Activated CD4-positive, alpha-beta T cell treated with anti-CD3 and anti-CD28 coated beads for 4 hours (primary cell): ENCODE data around the gene GABRA4.
A peak's percentile ranks its signal among the peaks of the same experiment; 100 is the strongest.

Source experiments
- DNase-seq, 2 donors: peaks; one replicate each; pipeline ENCODE4 v3.0.0-alpha.2; 2020

The GABRA4 gene

DNA sequence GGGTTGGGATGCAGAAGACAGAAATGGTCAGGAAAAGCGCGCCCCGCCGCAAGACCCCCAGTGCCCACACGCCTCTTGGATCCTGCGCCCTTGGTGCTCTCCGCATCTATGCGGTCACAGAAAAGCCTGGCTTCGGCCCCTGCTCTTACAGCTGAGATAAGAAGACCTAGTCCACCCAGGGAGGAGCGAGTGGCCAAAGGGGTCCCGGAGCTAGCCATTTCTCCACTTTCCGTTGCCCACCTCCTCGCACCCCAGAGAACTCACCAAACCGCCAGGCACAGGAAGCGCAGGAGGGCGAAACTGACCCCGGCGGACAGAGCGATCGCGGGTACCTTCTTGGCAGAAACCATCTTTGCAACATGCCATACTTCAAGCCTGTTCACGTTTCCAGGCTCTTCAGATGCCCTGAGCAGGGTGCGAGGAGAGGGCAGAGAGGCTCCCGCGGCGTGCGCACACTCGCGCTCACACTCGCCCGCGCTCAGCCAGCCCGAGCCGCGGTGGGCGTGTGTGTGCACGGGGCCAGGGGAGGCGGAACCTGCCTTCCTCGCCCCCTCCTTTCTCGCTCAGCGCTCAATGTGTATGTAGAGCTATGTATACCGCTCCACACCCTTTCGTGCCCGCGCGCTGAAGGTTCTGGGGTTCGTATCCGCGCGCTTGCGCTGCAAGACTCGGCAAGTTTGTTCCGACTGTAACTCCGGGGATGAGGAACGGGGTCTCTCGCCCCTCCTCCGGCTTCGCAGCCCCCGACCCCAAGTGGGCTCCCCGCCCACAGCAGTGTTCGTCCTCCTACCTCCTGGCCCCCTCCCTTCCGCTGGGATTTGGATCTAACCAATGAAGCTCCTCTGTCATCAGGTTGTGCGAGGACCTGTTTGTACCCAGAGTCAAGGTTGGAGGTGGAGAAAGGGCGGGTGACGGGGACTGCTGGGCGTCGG is at the start of gene GABRA4:
GABRA4 (minus strand) TSS at position 507 of the 932 bp plus-strand sequence; CDS start at position 350, 157 bp downstream.
- no peak for DNase-seq

DNA sequence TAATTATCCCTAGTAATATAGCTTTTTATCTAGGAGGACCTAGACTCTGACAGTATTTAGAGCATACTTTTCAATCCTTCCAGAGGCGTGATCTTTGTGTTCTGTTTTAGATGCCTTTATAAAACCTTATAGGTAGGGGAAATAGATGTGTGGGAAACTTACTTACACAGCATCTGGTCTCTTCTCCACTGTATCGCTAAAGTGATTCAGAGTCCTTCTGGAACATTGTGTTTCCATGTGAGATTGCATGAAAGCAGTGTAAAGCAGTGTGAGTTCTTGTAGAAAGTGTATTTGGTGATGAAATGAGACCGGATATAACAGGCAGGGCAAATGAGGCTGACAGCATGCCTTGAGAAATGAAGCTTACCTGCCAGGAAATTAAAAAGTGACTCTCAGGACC is 47.4 kb upstream of the GABRA4 start:
- DNase-seq = no peak

GRCh38 chr4:47038263-47038662 is 44.9 kb upstream of the GABRA4 start:
- no peak for DNase-seq

GRCh38 chr4:47032405-47033106 is 39.2 kb upstream of the GABRA4 start:
- DNase-seq = peak in 1 of 2 donors; percentile 32

DNA sequence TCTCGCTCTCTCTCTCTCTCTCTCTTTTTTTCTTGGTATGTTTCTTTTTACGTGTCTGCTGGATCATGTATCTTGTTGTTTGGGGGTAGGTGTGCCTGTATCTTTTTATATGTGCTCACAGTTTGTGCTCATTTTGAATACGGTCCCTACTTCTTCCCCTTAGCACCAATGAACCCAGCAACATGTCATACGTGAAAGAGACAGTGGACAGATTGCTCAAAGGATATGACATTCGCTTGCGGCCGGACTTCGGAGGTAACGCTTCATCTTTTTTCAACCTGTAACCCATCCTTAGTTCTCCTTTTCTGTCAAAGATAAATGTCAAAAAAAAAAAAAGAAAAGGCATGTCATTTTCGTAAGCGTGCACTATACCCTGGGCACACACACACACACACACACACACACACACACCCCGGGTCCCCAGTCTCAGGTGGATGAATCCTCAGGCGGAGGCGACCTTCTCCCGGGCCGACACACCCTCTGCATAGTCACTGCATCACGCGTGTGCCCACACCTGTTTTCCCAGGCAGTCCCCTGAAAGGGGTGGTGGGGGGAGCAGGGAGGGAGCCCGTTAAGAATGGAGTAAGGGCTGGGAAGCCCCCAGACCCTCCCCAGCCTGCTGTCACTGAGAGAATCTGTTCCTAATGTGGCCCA is 38.5 kb upstream of the GABRA4 start:
- DNase-seq = no peak

GRCh38 chr4:47031011-47031678 is 37.8 kb upstream of the GABRA4 start, which contains the start of gene GABRB1:
GABRB1 (plus strand) TSS chr4:47031567.
- DNase-seq = peak; percentile 2 to 4

DNA sequence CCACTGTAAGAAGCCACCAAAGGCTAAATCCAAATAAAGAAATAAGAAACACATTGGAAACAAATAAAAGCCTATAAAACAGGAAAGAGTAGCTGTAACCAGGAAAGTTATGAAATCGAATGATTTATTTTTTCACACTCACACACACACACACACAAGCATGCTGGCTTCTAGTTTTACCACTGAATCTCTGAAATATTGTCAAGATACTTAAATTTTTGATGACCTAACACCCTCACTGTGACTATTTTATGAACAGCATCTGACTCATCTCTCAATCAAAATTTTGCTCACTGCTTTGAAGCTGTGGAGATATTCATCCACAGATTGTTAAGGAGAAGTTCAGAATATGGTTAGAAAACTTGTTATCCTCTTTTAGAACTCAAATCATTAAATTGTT is 24.1 kb upstream of the GABRA4 start:
- no peak for DNase-seq

DNA sequence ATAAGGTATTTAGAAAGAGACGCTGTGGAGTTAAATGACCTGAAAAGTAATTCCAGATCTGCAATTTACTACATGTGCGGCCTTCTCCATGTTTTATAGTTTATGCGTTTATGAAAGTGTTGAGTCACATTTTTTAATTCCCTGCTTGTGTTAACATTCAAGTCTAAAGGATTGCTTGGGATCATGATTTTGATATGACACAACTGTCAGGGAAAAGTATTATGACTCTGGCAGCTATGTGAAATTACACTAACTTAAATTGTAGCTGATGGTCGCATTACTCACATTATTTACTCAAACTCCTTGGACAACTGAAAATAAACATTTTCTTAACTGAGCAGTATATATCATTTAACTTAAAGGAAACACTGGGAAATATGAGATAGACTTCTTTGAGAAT is 23.7 kb upstream of the GABRA4 start:
- no peak for DNase-seq

GRCh38 chr4:47013373-47013772 is 20.0 kb upstream of the GABRA4 start:
- DNase-seq = no peak

DNA sequence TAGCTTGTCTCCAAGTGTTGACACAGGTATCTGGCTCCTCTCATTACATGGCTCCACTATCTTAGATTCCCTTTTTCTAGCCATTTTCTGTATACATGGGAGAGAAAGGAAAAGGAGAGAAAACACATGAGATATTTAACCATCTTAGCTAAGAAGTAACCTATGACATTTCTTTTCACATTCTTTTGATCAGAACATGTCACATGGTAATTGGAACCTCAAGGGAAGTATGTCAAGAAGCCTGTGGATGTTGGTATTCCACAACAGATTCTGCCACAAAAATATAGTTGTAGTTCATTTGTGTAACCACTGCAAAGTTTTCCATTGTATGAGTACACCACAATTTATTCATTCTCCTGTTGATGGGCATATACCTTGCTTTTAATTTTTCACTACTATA is 19.3 kb upstream of the GABRA4 start:
- no peak for DNase-seq

DNA sequence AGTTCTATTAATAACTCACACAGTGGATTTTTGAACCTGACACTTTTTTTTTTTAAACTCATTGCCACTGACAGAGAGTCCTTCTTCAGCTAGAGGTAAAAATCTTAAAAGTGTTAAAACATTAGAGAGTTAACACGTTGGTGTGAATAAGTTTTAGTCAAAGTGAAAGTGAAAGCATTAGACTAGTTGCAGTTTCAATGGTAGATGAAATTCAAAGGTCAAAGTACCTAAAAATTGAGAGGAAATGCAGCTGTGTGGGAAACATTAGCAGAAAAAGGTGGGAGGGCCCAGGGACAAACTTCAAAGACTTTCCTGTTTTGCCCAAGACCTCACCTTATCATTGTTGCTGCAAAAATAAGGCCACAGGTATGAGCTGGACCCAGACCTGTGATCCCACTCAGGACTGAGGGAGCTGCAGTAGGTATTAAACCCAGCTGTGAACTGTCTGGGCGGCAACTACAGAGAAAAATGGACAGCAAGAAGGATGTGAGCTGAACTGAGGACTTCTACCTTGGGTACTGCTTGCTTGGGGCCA is 17.6 kb upstream of the GABRA4 start:
- no peak for DNase-seq

DNA sequence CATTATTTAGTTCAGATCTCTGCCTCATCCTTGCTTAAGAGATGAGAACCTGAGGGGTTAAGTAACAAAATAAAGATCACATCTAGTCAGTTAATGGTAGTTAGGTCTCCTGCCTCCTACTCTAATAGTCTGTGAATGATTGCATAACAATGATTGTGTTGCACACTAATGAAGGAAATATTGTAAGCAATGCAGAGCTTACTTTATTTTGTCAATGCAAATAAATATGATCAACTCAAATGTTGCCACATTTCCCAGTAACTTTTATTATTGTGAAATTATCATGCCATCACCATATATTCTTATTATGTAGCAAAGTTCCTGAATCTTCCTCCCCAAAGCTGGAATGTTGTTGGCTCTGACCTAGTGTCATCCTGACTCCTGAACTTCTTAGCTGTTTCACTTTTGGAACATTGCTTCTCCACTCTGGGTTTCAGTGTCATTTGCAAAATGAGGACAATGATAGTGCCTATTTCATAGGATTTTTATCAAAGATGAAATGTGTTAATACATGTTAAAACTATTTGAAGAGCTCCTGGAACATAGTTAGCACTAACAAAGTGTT is 17.0 kb upstream of the GABRA4 start:
- no peak for DNase-seq

DNA sequence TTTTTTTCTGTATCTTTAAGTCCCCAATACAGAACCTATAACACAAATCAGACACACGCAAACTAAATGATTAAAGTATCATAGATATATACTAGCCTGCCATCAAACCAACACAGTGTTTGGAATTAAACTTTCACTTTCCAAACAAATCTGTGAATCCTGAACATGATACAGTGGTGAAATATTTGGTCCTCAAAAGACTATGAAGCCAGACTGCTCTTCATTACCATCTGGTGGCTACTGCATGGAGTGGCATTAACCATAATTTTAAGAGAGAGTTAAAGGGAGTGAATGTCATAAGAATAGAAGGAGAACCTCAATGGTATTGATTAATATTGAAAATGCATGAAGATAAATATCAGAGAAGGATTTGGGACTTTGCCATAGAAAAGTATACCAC is 9.2 kb upstream of the GABRA4 start:
- DNase-seq = no peak

- DNase-seq = no peak
Measured at GRCh38 chr4:47000406-47000805, 7.0 kb upstream of the GABRA4 start.

DNA sequence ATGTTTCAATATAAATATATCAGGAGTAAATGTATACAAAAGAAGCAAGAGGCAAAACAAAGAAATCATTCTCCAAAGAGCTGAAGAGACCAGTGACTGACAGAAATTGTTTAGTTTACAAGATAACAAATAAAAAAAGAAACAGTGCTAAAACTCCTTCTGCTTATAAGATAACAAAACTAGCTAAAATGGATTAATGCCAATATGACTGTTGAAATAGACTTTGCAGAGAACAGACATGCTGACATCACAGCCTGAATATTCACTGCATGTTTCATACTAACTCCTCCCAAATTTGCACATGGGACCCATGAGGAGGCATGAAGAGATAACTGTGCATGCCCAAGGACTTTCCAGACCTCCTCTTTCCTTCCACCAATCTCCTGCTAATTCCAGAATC is 6.2 kb upstream of the GABRA4 start:
- no peak for DNase-seq

- no peak for DNase-seq
Measured at GRCh38 chr4:46994007-46994405, 625 bp upstream of the GABRA4 start.

- no peak for DNase-seq
Measured at GRCh38 chr4:46992338-46992737, 1.0 kb downstream of the GABRA4 start.

DNA sequence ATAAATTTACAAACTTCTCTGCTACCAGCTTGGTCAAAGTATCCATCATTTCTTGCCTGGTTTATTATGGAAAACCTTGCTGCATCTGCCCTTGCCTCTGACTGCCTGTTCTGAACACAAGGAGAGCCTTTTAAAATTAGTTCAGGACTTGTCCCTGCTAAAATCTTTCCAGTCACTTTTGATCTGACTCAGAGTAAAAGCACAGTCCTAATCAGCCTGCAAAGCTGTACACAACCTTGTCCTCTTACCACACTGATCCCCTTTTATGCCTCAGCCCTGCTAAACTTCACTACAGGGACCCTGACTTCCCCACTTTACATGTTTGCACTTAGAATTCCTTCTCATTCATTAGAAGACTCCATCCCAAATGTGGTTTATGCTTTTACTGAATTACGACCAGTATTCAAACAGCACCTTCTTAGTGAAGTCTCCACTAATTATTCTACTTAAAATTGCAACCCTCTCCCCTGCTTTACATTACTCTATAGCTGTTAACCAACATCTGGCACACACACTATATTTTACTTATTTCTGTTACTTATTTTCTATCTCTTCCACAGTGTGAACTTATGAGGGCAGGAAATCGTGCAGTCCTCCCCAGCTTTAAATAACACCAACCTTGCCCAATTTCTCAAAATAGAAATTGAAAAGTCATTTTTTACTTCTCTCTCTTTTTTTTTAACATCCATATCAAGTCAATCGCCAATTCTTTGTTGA is 6.3 kb downstream of the GABRA4 start:
- DNase-seq = no peak

DNA sequence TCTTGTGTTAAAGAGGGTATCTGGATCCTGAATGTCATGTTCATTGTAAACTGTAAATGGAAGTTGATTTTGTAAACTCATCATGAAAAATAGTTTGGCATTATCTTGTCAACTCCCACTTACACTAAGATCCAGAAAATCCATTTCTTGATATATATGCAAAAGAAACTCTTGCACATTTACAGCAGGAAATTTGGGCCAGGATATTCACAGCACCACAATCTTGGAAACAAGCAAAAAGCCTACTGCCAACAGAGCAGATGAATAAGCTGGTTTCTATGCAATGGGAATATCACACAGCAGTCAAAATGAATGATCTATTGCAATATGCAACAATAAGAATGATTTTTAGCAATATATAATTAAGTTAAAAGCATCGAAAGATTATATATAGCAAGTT is 8.6 kb downstream of the GABRA4 start:
- DNase-seq = no peak

DNA sequence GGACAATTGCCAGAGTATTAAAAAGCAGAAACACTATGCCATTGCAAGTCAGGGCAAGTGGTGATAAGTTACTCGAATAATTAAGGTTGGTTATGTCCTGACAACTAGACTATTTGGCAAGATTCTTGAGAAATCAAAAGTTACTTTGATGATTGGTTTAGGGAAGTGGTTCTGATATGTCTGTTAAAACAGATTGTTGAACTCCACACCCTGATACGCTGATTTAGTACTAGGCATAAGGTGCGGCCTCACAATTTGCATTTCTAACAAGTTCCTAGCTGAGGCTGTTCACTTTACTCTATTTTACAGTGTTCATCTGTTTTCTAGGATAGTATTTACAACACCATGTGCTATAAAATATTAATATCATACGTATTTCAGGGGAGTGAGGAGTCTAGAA is 12.5 kb downstream of the GABRA4 start:
- DNase-seq = no peak

DNA sequence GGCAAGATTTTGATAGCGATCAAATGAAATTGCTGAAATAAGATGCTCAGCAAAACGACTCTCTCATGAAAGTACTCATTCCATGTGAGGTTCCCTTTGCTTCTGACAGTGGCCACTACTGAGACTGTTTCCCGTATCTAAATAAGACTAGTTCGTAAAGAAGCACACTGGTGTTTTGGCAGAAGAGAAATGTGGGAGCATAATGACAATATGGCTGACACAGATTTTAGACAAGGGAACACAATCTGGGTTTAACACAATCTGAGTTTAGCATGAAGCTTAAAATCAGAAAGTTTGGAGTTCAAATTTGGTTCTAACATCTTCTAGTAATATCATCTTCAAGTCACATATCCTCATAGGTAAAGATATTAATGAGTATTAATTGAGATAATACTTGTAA is 13.7 kb downstream of the GABRA4 start:
- no peak for DNase-seq

GRCh38 chr4:46979283-46979682 is 14.1 kb downstream of the GABRA4 start:
- no peak for DNase-seq
